Ishikawa (cell line): ENCODE results near the gene GTSF1L.

Experiments
- CEBPB ChIP-seq: IDR thresholded peaks from 2 replicates; pipeline ENCODE4 v1.6.1; 2012
- CREB1 ChIP-seq: IDR thresholded peaks from 2 replicates; pipeline ENCODE4 v1.6.1; 2012; ENCODE audit warnings: low read depth
- EGR1 ChIP-seq: IDR thresholded peaks from 2 replicates; pipeline ENCODE4 v1.6.1; 2012
- EP300 ChIP-seq: IDR thresholded peaks from 2 replicates; pipeline ENCODE4 v1.6.1; 2012; ENCODE audit warnings: borderline replicate concordance
- FOXM1 ChIP-seq: IDR thresholded peaks from 2 replicates; pipeline ENCODE4 v1.6.1; 2012; ENCODE audit warnings: low read depth, borderline replicate concordance
- MAX ChIP-seq: IDR thresholded peaks from 2 replicates; pipeline ENCODE4 v1.6.1; 2012
- NFIC ChIP-seq: IDR thresholded peaks from 2 replicates; pipeline ENCODE4 v1.6.1; 2012
- RAD21 ChIP-seq: IDR thresholded peaks from 2 replicates; pipeline ENCODE4 v1.6.1; 2012; ENCODE audit warnings: low read depth
- TAF1 ChIP-seq: IDR thresholded peaks from 2 replicates; pipeline ENCODE4 v1.6.1; 2012; ENCODE audit warnings: low read depth, mild to moderate bottlenecking
- TCF12 ChIP-seq: IDR thresholded peaks from 2 replicates; pipeline ENCODE4 v1.6.1; 2012; ENCODE audit warnings: low read depth
- TEAD4 ChIP-seq: IDR thresholded peaks from 2 replicates; pipeline ENCODE4 v1.6.1; 2012
- YY1 ChIP-seq: IDR thresholded peaks from 2 replicates; pipeline ENCODE4 v1.6.1; 2012; ENCODE audit warnings: low read depth
- ZBTB7A ChIP-seq: IDR thresholded peaks from 2 replicates; pipeline ENCODE4 v1.6.1; 2012; ENCODE audit warnings: low read depth
- TF ChIP-seq, protein P1 (sequence below): IDR thresholded peaks from 2 replicates; pipeline ENCODE4 v1.6.1; 2012
- TF ChIP-seq, protein P2 (sequence below): IDR thresholded peaks from 2 replicates; pipeline ENCODE4 v1.6.1; 2012; ENCODE audit warnings: low read depth, mild to moderate bottlenecking

The GTSF1L gene

GRCh38 chr20:43690943-43691598, 35.7 kb downstream of the GTSF1L start:
- TF ChIP-seq, protein P1, sequence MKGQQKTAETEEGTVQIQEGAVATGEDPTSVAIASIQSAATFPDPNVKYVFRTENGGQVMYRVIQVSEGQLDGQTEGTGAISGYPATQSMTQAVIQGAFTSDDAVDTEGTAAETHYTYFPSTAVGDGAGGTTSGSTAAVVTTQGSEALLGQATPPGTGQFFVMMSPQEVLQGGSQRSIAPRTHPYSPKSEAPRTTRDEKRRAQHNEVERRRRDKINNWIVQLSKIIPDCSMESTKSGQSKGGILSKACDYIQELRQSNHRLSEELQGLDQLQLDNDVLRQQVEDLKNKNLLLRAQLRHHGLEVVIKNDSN: no peak

GRCh38 chr20:43689165-43689564, 37.6 kb downstream of the GTSF1L start:
- TF ChIP-seq EP300 (no peak), CREB1 (no peak), MAX (no peak), RAD21 (no peak), YY1 (no peak), NFIC (no peak), TEAD4 (no peak), FOXM1 (no peak)
- TF ChIP-seq, protein P2, sequence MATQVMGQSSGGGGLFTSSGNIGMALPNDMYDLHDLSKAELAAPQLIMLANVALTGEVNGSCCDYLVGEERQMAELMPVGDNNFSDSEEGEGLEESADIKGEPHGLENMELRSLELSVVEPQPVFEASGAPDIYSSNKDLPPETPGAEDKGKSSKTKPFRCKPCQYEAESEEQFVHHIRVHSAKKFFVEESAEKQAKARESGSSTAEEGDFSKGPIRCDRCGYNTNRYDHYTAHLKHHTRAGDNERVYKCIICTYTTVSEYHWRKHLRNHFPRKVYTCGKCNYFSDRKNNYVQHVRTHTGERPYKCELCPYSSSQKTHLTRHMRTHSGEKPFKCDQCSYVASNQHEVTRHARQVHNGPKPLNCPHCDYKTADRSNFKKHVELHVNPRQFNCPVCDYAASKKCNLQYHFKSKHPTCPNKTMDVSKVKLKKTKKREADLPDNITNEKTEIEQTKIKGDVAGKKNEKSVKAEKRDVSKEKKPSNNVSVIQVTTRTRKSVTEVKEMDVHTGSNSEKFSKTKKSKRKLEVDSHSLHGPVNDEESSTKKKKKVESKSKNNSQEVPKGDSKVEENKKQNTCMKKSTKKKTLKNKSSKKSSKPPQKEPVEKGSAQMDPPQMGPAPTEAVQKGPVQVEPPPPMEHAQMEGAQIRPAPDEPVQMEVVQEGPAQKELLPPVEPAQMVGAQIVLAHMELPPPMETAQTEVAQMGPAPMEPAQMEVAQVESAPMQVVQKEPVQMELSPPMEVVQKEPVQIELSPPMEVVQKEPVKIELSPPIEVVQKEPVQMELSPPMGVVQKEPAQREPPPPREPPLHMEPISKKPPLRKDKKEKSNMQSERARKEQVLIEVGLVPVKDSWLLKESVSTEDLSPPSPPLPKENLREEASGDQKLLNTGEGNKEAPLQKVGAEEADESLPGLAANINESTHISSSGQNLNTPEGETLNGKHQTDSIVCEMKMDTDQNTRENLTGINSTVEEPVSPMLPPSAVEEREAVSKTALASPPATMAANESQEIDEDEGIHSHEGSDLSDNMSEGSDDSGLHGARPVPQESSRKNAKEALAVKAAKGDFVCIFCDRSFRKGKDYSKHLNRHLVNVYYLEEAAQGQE: no peak

DNA sequence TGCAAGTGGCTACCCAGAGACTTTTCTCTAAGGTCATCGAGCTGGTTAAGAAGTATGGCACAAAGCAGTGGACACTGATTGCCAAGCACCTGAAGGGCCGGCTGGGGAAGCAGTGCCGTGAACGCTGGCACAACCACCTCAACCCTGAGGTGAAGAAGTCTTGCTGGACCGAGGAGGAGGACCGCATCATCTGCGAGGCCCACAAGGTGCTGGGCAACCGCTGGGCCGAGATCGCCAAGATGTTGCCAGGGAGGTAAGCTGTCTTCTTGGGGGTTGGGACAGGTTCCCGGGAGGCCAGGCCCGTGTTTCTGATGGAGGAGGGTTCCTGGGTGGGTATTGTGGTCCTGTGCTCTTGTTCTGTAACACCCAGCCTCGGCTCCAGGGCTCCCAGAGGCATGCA, 40.0 kb downstream of the GTSF1L start:
- no peak for TF ChIP-seq RAD21
- TF ChIP-seq CEBPB: no peak

DNA sequence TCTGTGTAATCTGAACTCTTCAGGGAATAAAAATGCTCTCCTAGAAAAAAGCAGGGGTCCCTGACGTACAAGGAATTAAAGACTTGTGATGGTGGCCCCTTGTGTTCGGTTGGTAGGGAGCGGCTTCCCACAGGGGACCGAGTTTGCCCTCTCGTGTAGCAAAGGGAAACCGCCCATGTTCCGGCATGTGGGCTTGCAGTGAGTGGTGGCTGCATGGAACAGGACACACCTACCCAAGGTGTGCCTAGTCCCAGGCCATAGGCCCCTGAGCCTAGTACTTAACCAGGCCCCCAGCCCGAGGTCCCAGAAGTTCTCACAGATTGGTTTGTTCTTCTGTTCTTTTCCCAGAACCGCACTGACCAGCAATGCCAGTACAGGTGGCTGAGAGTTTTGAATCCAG, 44.4 kb downstream of the GTSF1L start:
- no peak for TF ChIP-seq EGR1
- TF ChIP-seq CEBPB: no peak
- TF ChIP-seq ZBTB7A: no peak
- no peak for TF ChIP-seq YY1
- TF ChIP-seq, protein P1: no peak
- no peak for TF ChIP-seq RAD21
- no peak for TF ChIP-seq EP300
- no peak for TF ChIP-seq TCF12

DNA sequence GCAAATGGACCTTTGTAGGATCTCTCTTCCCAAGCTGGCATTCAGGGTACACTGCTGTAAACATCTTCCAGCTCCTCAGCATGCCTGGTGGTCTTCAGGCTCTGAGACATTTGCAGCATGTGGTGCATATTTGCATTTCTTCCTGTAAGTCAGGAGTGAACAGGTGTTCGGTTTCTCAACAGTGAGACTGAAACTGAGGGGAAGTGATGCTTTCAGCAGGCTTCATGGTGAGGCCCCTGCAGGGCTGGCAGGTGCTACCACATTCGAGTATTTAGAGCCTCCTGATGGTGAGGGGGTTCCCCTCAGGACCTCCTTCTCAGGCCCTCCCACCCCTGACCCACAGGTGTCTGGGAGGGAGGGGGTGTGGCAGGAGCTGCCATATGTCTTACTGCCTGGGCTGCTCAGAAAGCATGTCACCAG, 44.8 kb downstream of the GTSF1L start:
- no peak for TF ChIP-seq CREB1
- no peak for TF ChIP-seq NFIC
- no peak for TF ChIP-seq YY1
- no peak for TF ChIP-seq ZBTB7A
- no peak for TF ChIP-seq FOXM1
- no peak for TF ChIP-seq TEAD4
- TF ChIP-seq TAF1: no peak
- TF ChIP-seq CEBPB: no peak
- no peak for TF ChIP-seq RAD21
- TF ChIP-seq MAX: no peak
- no peak for TF ChIP-seq EP300
- TF ChIP-seq, protein P2: no peak
- TF ChIP-seq EGR1: no peak
- no peak for TF ChIP-seq TCF12
- TF ChIP-seq, protein P1: no peak

DNA sequence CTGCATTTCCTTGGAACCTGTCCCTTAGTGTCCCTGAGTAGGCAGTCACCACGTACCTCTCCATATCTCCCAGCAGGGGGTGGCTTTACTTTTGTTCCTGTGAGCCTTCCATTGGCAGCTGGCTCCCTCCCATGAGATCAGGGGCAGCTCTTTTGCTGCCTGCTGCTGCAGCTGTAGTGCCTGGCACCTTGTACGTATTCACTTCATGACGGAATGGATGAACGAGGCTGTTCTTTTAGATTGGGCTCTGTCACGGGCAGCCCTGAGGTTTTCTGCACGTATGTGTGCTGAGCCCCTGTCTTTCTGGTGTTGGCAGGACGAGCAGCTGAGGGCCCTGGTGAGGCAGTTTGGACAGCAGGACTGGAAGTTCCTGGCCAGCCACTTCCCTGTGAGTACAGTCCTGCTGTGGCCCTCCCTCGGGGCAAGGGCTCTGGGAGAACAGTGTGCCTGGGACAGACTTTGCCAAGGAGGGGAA, 45.3 kb downstream of the GTSF1L start:
- no peak for TF ChIP-seq NFIC
- no peak for TF ChIP-seq TCF12
- no peak for TF ChIP-seq ZBTB7A
- no peak for TF ChIP-seq EGR1
- no peak for TF ChIP-seq EP300
- TF ChIP-seq, protein P1: no peak
- TF ChIP-seq YY1: no peak
- TF ChIP-seq MAX: no peak
- TF ChIP-seq CREB1: no peak
- no peak for TF ChIP-seq TAF1
- no peak for TF ChIP-seq FOXM1
- no peak for TF ChIP-seq RAD21
